CD4-positive, alpha-beta memory T cell (primary cell): ENCODE results near the gene SGIP1. TPM values are rescaled to one million over a fixed set of nuclear protein-coding genes. Genes with fewer than 3 reads are reported as not detected.

Experiments used
- CTCF ChIA-PET: fragments of 350-600 bp; sonication (Branson Sonifier 250); formaldehyde crosslinking; loops from one replicate; lab custom pipeline; 2021; ENCODE audit warnings: inconsistent platforms; ENCODE audit not compliant: partially characterized antibody; lab: Charles Lee
- POLR2A ChIA-PET: fragments of 350-600 bp; sonication (Branson Sonifier 250); formaldehyde crosslinking; loops from one replicate; lab custom pipeline; 2021; ENCODE audit not compliant: partially characterized antibody; lab: Charles Lee
- DNase-seq, 5 donors: peaks; one replicate each; pipeline versions ENCODE4 v3.0.0 to v3.0.0-alpha.2; 2020 to 2022; ENCODE audit warnings: mixed read lengths in 1 of 5
- H3K27ac ChIP-seq: one replicate; pipeline ENCODE4 v1.7.0; 2013; ENCODE audit warnings: low read depth, low read length
- H3K27me3 ChIP-seq: 2 replicates; pipeline ENCODE4 v1.7.0; 2013; ENCODE audit warnings: mild to moderate bottlenecking, low read length, moderate library complexity; ENCODE audit not compliant: insufficient read depth
- H3K36me3 ChIP-seq: 2 replicates; pipeline ENCODE4 v1.7.0; 2013; ENCODE audit warnings: mild to moderate bottlenecking, low read length, moderate library complexity; ENCODE audit not compliant: insufficient read depth
- H3K4me1 ChIP-seq: 2 replicates; pipeline ENCODE4 v1.7.0; 2013; ENCODE audit warnings: mild to moderate bottlenecking, low read length, moderate library complexity; ENCODE audit not compliant: insufficient read depth
- H3K4me3 ChIP-seq, 2 donors: one replicate each; pipeline ENCODE4 v1.7.0; 2013; ENCODE audit warnings: low read length in 2 of 2, mild to moderate bottlenecking in 1 of 2
- H3K9me3 ChIP-seq, 2 donors: one replicate each; pipeline ENCODE4 v1.7.0; 2013; ENCODE audit warnings: low read length in 2 of 2, control low read depth in 1 of 2; ENCODE audit not compliant: control insufficient read depth in 1 of 2
- H3K27ac Mint-ChIP-seq, 7 donors: one replicate each; pipeline ENCODE4 v1.8.0; 2020 to 2021; ENCODE audit warnings: mixed read lengths in 7 of 7, mild to moderate bottlenecking in 6 of 7, inconsistent platforms in 3 of 7, moderate library complexity in 3 of 7
- H3K27me3 Mint-ChIP-seq, 2 donors: one replicate each; pipeline ENCODE4 v1.8.0; 2020 to 2021; ENCODE audit warnings: mixed read lengths in 2 of 2
- H3K36me3 Mint-ChIP-seq, 2 donors: one replicate each; pipeline ENCODE4 v1.8.0; 2020 to 2021; ENCODE audit warnings: mixed read lengths in 2 of 2, inconsistent platforms in 1 of 2, mild to moderate bottlenecking in 1 of 2
- H3K4me1 Mint-ChIP-seq, 4 donors: one replicate each; pipeline ENCODE4 v1.8.0; 2020 to 2021; ENCODE audit warnings: mixed read lengths in 4 of 4, mild to moderate bottlenecking in 1 of 4
- H3K4me3 Mint-ChIP-seq, 8 donors: one replicate each; pipeline ENCODE4 v1.8.0; 2020 to 2021; ENCODE audit warnings: mixed read lengths in 8 of 8, mild to moderate bottlenecking in 7 of 8, moderate library complexity in 6 of 8, inconsistent platforms in 3 of 8
- H3K9me3 Mint-ChIP-seq, 8 donors: one replicate each; pipeline ENCODE4 v1.8.0; 2020 to 2021; ENCODE audit warnings: mixed read lengths in 8 of 8, mild to moderate bottlenecking in 5 of 8, inconsistent platforms in 3 of 8, moderate library complexity in 1 of 8
- intact Hi-C: fragments of 100-400 bp; cut with micrococcal nuclease; formaldehyde crosslinking; loops from one replicate; pipeline ENCODE4 v1.15.1; 2023
- polyA plus RNA-seq, 2 donors: library from polyadenylated mRNA; unstranded; fragments of 300-500 nt; fragmentation: Illumina TruSeq; gene quantifications; one replicate each; pipeline ENCODE4 v1.2.3, GENCODE V29; 2021
- total RNA-seq, 2 experiments: library from RNA; stranded (reverse); gene quantifications; one replicate each; pipeline ENCODE4 v1.2.3, GENCODE V29; 2021

SGIP1 gene
- total and polyA plus RNA-seq, 4 experiments from 2014 or later: not detected

GRCh38 chr1:66570196-66570595 lies 36.2 kb downstream of the SGIP1 start:
- no peaks in the 10 kb centered on the region for H3K9me3 ChIP-seq
- Mint-ChIP-seq H3K27me3 (peaks cover 10 to 19% of the 10 kb centered on the region in 2 donors), H3K4me3 (no peak overlapping the region), H3K4me1 (no peaks in the 10 kb centered on the region), H3K27ac (no peak overlapping the region), H3K36me3 (no peaks in the 10 kb centered on the region), H3K9me3 (peaks cover 0 to 6% (median 5%) of the 10 kb centered on the region in 8 donors)
- CTCF ChIA-PET: no interaction called here
- POLR2A ChIA-PET: no interaction called here
- no peaks in the 10 kb centered on the region for H3K4me1 ChIP-seq
- H3K4me3 ChIP-seq: no peak overlapping the region
- H3K27me3 ChIP-seq: no peaks in the 10 kb centered on the region
- no peaks in the 10 kb centered on the region for H3K36me3 ChIP-seq
- intact Hi-C loops: no loop called here
- H3K27ac ChIP-seq: no peak overlapping the region
- DNase-seq: no peak

- Mint-ChIP-seq H3K9me3 (peaks cover 0 to 6% (median 4%) of the 10 kb centered on the region in 8 donors), H3K4me3 (no peak overlapping the region), H3K27ac (no peak overlapping the region), H3K4me1 (no peaks in the 10 kb centered on the region), H3K27me3 (peaks cover 10 to 20% of the 10 kb centered on the region in 2 donors), H3K36me3 (no peaks in the 10 kb centered on the region)
- no peak overlapping the region for H3K4me3 ChIP-seq
- POLR2A ChIA-PET: no interaction called here
- no peak overlapping the region for H3K27ac ChIP-seq
- DNase-seq: no peak
- intact Hi-C loops: no loop called here
- CTCF ChIA-PET: no interaction called here
- no peaks in the 10 kb centered on the region for H3K9me3 ChIP-seq
- H3K4me1 ChIP-seq: no peaks in the 10 kb centered on the region
- no peaks in the 10 kb centered on the region for H3K36me3 ChIP-seq
- no peaks in the 10 kb centered on the region for H3K27me3 ChIP-seq
These were observed 37.8 kb downstream of the SGIP1 start for GRCh38 chr1:66571789-66572188.

GRCh38 chr1:66575739-66576138 lies 41.8 kb downstream of the SGIP1 start:
- Mint-ChIP-seq H3K27me3 (peaks cover 18 to 19% of the 10 kb centered on the region in 2 donors), H3K36me3 (no peaks in the 10 kb centered on the region), H3K4me3 (no peak overlapping the region), H3K4me1 (no peaks in the 10 kb centered on the region), H3K27ac (no peak overlapping the region), H3K9me3 (peaks cover 0 to 2% (median 0%) of the 10 kb centered on the region in 8 donors)
- no peaks in the 10 kb centered on the region for H3K27me3 ChIP-seq
- POLR2A ChIA-PET: no interaction called here
- H3K27ac ChIP-seq: no peak overlapping the region
- H3K9me3 ChIP-seq: no peaks in the 10 kb centered on the region
- H3K4me3 ChIP-seq: no peak overlapping the region
- H3K36me3 ChIP-seq: no peaks in the 10 kb centered on the region
- no peak for DNase-seq
- no peaks in the 10 kb centered on the region for H3K4me1 ChIP-seq
- CTCF ChIA-PET: no interaction called here
- intact Hi-C loops: no loop called here

- Histone ChIP-seq H3K27ac (no peak overlapping the region), H3K36me3 (no peaks in the 10 kb centered on the region), H3K4me3 (no peak overlapping the region), H3K4me1 (no peaks in the 10 kb centered on the region), H3K9me3 (no peaks in the 10 kb centered on the region), H3K27me3 (no peaks in the 10 kb centered on the region)
- DNase-seq: no peak
- H3K4me3 Mint-ChIP-seq: no peak overlapping the region
- ChIA-PET CTCF (no interaction called here), POLR2A (no interaction called here)
- no peaks in the 10 kb centered on the region for H3K36me3 Mint-ChIP-seq
- H3K4me1 Mint-ChIP-seq: no peaks in the 10 kb centered on the region
- peaks cover 0 to 2% (median 0%) of the 10 kb centered on the region in 8 donors for H3K9me3 Mint-ChIP-seq
- intact Hi-C loops: no loop called here
- no peak overlapping the region for H3K27ac Mint-ChIP-seq
- H3K27me3 Mint-ChIP-seq: peaks cover 17% of the 10 kb centered on the region in 2 donors
These were observed 42.7 kb downstream of the SGIP1 start for GRCh38 chr1:66576645-66577044.

GRCh38 chr1:66578841-66579240 lies 44.9 kb downstream of the SGIP1 start:
- Mint-ChIP-seq H3K4me3 (no peak overlapping the region), H3K27me3 (peaks cover 18 to 19% of the 10 kb centered on the region in 2 donors)

GRCh38 chr1:66580081-66580480 lies 46.1 kb downstream of the SGIP1 start:
- Mint-ChIP-seq H3K4me3 (no peak overlapping the region), H3K27me3 (peaks cover 11 to 13% of the 10 kb centered on the region in 2 donors)

More at GRCh38 chr1:66578841-66579240, 44.9 kb downstream of the SGIP1 start:
- ChIA-PET CTCF (no interaction called here), POLR2A (no interaction called here)
- intact Hi-C loops: no loop called here
- H3K4me3 ChIP-seq: no peak overlapping the region
- H3K36me3 Mint-ChIP-seq: no peaks in the 10 kb centered on the region
- no peaks in the 10 kb centered on the region for H3K9me3 Mint-ChIP-seq
- H3K4me1 Mint-ChIP-seq: no peaks in the 10 kb centered on the region
- no peak for DNase-seq
- no peaks in the 10 kb centered on the region for H3K27me3 ChIP-seq
- H3K27ac ChIP-seq: no peak overlapping the region
- no peaks in the 10 kb centered on the region for H3K4me1 ChIP-seq
- H3K9me3 ChIP-seq: no peaks in the 10 kb centered on the region
- no peaks in the 10 kb centered on the region for H3K36me3 ChIP-seq
- no peak overlapping the region for H3K27ac Mint-ChIP-seq

GRCh38 chr1:66583021-66583420 lies 49.1 kb downstream of the SGIP1 start:
- CTCF ChIA-PET: no interaction called here
- Histone ChIP-seq H3K4me3 (no peak overlapping the region), H3K9me3 (no peaks in the 10 kb centered on the region), H3K27ac (no peak overlapping the region), H3K36me3 (no peaks in the 10 kb centered on the region), H3K4me1 (no peaks in the 10 kb centered on the region), H3K27me3 (no peaks in the 10 kb centered on the region)
- H3K9me3 Mint-ChIP-seq: no peaks in the 10 kb centered on the region
- H3K4me3 Mint-ChIP-seq: no peak overlapping the region
- H3K36me3 Mint-ChIP-seq: no peaks in the 10 kb centered on the region
- H3K4me1 Mint-ChIP-seq: no peaks in the 10 kb centered on the region
- H3K27me3 Mint-ChIP-seq: peaks cover 7 to 9% of the 10 kb centered on the region in 2 donors
- DNase-seq: no peak
- intact Hi-C loops: no loop called here
- POLR2A ChIA-PET: no interaction called here
- no peak overlapping the region for H3K27ac Mint-ChIP-seq

More at GRCh38 chr1:66580081-66580480, 46.1 kb downstream of the SGIP1 start:
- Histone ChIP-seq H3K27ac (no peak overlapping the region), H3K9me3 (no peaks in the 10 kb centered on the region), H3K36me3 (no peaks in the 10 kb centered on the region), H3K4me1 (no peaks in the 10 kb centered on the region), H3K27me3 (no peaks in the 10 kb centered on the region), H3K4me3 (no peak overlapping the region)
- Mint-ChIP-seq H3K4me1 (no peaks in the 10 kb centered on the region), H3K27ac (no peak overlapping the region), H3K9me3 (no peaks in the 10 kb centered on the region), H3K36me3 (no peaks in the 10 kb centered on the region)
- no peak for DNase-seq
- ChIA-PET CTCF (no interaction called here), POLR2A (no interaction called here)
- intact Hi-C loops: no loop called here

GRCh38 chr1:66585002-66585401 lies 51.0 kb downstream of the SGIP1 start:
- no peaks in the 10 kb centered on the region for H3K27me3 ChIP-seq
- intact Hi-C loops: no loop called here

More at GRCh38 chr1:66585002-66585401, 51.0 kb downstream of the SGIP1 start:
- CTCF ChIA-PET: no interaction called here
- Mint-ChIP-seq H3K9me3 (no peaks in the 10 kb centered on the region), H3K4me3 (no peak overlapping the region), H3K27me3 (peaks cover 3 to 7% of the 10 kb centered on the region in 2 donors), H3K27ac (no peak overlapping the region), H3K36me3 (no peaks in the 10 kb centered on the region), H3K4me1 (no peaks in the 10 kb centered on the region)
- Histone ChIP-seq H3K36me3 (no peaks in the 10 kb centered on the region), H3K27ac (no peak overlapping the region), H3K4me1 (no peaks in the 10 kb centered on the region), H3K9me3 (no peaks in the 10 kb centered on the region), H3K4me3 (no peak overlapping the region)
- POLR2A ChIA-PET: no interaction called here
- DNase-seq: no peak
